22Rv1 (cell line): ENCODE data around the gene GALNT17.

Source experiments
- H3K27ac ChIP-seq: fragments of 450-650 bp; 2 replicates; pipeline ENCODE4 v1.5.1; 2017
- CTCF ChIP-seq: fragments of 450-650 bp; IDR thresholded peaks from 2 replicates; pipeline ENCODE4 v1.5.1; 2017; ENCODE audit warnings: mild to moderate bottlenecking
- ZFX ChIP-seq: fragments of 450-650 bp; IDR thresholded peaks from 2 replicates; pipeline ENCODE4 v1.6.1; 2017; ENCODE audit warnings: antibody characterized with exemption, borderline replicate concordance

Gene GALNT17

DNA sequence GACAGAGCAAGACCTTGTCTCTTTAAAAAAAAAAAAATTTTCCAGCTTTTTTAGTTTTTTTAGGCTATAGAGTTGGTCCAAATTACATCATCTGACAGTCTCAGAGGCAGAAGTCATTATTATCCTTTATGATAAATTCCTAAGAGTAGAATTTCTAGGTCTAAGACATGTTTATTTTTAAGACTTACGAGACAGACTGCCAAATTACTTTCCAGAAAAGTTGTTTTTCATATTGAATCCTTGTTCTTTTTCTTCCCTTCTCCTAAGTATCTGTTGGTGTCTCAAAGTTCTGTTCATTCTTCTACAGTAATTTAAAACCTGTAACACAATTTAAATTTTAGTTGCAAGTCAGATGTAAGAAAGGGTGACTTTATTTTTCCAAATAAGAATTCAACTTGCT, 421.4 kb downstream of the GALNT17 start:
- no peak for TF ChIP-seq CTCF
- TF ChIP-seq ZFX: no peak
- H3K27ac ChIP-seq: no peak overlapping the region

GRCh38 chr7:71555758-71556157, 423.8 kb downstream of the GALNT17 start:
- no peak overlapping the region for H3K27ac ChIP-seq
- TF ChIP-seq ZFX: no peak
- TF ChIP-seq CTCF: no peak

DNA sequence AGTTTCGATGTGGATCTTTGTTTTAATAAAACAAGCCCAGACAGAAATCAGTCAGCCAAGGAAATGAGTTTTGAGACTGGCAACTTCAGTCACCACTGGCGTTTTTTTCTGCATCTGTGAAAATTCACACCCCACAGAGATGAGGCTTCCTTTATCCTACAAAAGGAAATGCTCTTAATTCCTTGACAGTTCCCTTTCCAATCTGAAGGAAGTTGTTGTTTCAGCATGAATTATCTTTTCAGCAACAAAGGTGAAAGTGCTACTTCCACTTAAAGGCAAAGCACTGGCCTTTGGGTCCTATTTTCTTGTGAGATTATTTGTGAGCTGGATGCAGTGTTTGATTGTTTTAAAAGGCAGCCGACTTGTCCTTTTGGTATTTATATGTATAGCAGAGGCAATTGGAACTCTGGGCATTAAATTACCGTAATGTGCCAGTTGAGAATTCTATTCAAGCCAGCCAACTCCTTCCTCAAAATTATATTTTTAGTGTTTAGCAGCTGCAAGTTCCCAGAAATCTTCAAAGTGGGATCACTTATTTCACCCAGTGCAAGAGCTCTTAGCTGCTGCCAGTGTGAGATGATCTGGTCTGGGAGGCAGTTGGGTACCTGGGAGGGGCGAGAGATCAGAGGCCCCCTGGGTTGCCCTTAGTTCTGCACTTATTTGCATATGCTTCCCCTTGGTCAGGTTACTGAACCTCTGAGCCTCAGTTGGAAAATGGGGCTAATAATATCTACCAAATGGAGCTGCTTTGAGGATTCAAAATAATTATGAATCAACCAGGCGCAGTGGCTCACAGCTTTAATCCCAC, 427.1 kb downstream of the GALNT17 start:
- no peak overlapping the region for H3K27ac ChIP-seq
- TF ChIP-seq CTCF: no peak
- TF ChIP-seq ZFX: no peak

GRCh38 chr7:71560354-71560995, 428.5 kb downstream of the GALNT17 start:
- no peak overlapping the region for H3K27ac ChIP-seq
- no peak for TF ChIP-seq ZFX
- TF ChIP-seq CTCF: no peak

GRCh38 chr7:71563276-71563675, 431.3 kb downstream of the GALNT17 start:
- no peak for TF ChIP-seq CTCF
- no peak for TF ChIP-seq ZFX

GRCh38 chr7:71566376-71566775, 434.4 kb downstream of the GALNT17 start:
- no peak for TF ChIP-seq CTCF
- no peak for TF ChIP-seq ZFX
- H3K27ac ChIP-seq: no peak overlapping the region

More at GRCh38 chr7:71563276-71563675, 431.3 kb downstream of the GALNT17 start:
- H3K27ac ChIP-seq: no peak overlapping the region

DNA sequence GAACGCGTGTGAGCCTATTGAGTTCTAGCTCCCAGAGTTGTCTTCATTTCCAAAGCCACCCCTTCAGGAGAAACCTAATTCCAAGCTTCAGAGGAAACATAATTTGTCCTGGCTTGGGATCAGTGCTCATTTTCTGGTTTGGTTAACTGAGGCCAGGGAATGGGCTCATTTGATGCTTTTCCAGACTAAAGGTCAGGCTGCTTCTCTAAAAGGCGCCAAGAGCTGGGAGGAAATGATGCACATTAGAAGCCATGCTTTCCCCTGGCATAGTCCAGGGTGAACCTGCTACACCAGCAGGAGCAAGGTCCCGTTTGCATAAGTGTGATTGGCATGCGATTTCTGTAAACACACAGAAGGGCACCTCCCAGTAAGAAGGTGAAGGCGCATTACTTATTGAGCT, 435.0 kb downstream of the GALNT17 start:
- H3K27ac ChIP-seq: no peak overlapping the region
- no peak for TF ChIP-seq ZFX
- TF ChIP-seq CTCF: no peak
